SH-SY5Y (cell line): Measurements from ENCODE around the gene CLDN6.

ENCODE experiments used
- GATA2 ChIP-seq: IDR thresholded peaks from 2 replicates; pipeline ENCODE4 v1.6.1; 2011; ENCODE audit warnings: mild to moderate bottlenecking, low read depth, low read length
- GATA3 ChIP-seq: IDR thresholded peaks from 2 replicates; pipeline ENCODE4 v1.6.1; 2011; ENCODE audit warnings: low read depth, mild to moderate bottlenecking, low read length, moderate library complexity

- no peak for TF ChIP-seq GATA2
- no peak for TF ChIP-seq GATA3
These were observed 44.6 kb upstream of the CLDN6 start for GRCh38 chr16:3062553-3062952.
